Measurements from ENCODE around the gene CADM2.

GRCh38 chr3:85790445-85791030 lies 831.7 kb downstream of the CADM2 start:
- TF ChIP-seq CTCF (IDR thresholded peaks at IDR 0.05) (no peak), POLR2A (IDR thresholded peaks at IDR 0.05) (no peak), POLR2AphosphoS5 (IDR thresholded peaks at IDR 0.05) (no peak)

Measured in prostate gland (tissue), 2 donors.